Thoracic aorta (tissue), 2 donors: ENCODE data around the gene TRIM42. TPM values are rescaled to one million over a fixed set of nuclear protein-coding genes. Genes with fewer than 3 reads are reported as not detected.

Source experiments
- ATAC-seq: fragments of 150-250 bp; one replicate; pipeline ENCODE4 v1.8.0; 2017; ENCODE audit warnings: low read depth; ENCODE audit not compliant: insufficient number of reproducible peaks, low FRiP score
- DNase-seq: peaks from one replicate; pipeline ENCODE4 v3.0.0-alpha.2; 2020; ENCODE audit warnings: low spot score
- H3K27ac ChIP-seq, 2 donors: fragments of 200-600 bp; sonication (generic); 1 replicate in 1 of 2; 2 replicates in 1 of 2; pipeline ENCODE4 v1.5.1; 2016; ENCODE audit warnings: mild to moderate bottlenecking in 2 of 2, moderate library complexity in 2 of 2
- H3K27me3 ChIP-seq: fragments of 200-600 bp; sonication (generic); replicated peaks from 2 replicates; pipeline ENCODE4 v1.6.0; 2016; ENCODE audit warnings: mild to moderate bottlenecking; ENCODE audit not compliant: insufficient read depth
- H3K36me3 ChIP-seq: fragments of 200-600 bp; sonication (generic); one replicate; pipeline ENCODE4 v1.5.1; 2016
- H3K4me1 ChIP-seq, 2 donors: fragments of 200-600 bp; sonication (generic); 1 replicate in 1 of 2; 2 replicates in 1 of 2; pipeline versions ENCODE4 v1.5.1 to v1.6.0; 2016; ENCODE audit warnings: low read depth in 2 of 2, mild to moderate bottlenecking in 1 of 2; ENCODE audit not compliant: control insufficient read depth in 1 of 2
- H3K4me3 ChIP-seq: fragments of 200-600 bp; sonication (generic); 2 replicates; pipeline ENCODE4 v1.5.1; 2016; ENCODE audit warnings: mild to moderate bottlenecking
- H3K9me3 ChIP-seq: fragments of 200-600 bp; sonication (generic); 2 replicates; pipeline ENCODE4 v1.5.1; 2016
- total RNA-seq, 2 donors: library from RNA; depleted of rRNA; stranded (reverse); fragments of >200 nt; gene quantifications; one replicate each; pipeline versions ENCODE4 v1.1.0 to v1.2.3, GENCODE V29; 2016
- TF ChIP-seq, protein P1 (sequence below): fragments of 200-600 bp; sonication (generic); IDR thresholded peaks from one replicate; pipeline ENCODE4 v1.5.1; 2019; ENCODE audit warnings: antibody characterized with exemption

TRIM42 gene
- total RNA-seq, 2 donors from 2014 or later = not detected

DNA sequence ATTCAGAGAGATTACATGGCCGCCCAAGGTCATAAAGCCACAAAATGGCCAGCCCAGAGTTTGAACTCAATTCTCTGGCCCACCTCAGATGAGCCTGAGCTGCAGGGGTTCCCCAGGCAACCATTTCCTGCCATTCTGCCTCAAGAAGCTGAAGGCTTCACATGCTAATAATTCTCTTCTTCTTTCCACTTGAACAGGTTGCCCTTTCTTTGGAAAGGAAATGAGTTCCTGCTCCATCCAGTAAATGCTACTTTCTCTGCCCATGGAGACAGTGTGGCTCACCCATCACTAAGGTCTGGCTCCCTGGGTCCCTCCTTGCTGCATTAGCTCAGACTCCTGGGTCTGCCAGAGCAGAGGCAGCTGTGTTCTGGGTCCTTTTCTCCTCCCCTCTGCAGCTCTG is 48.2 kb downstream of the TRIM42 start:
- no peaks in the 10 kb centered on the region for H3K9me3 ChIP-seq
- no peak for ATAC-seq
- H3K27me3 ChIP-seq = no peaks in the 10 kb centered on the region
- no peaks in the 10 kb centered on the region for H3K4me1 ChIP-seq
- no peak overlapping the region for H3K27ac ChIP-seq
- TF ChIP-seq, protein P1, sequence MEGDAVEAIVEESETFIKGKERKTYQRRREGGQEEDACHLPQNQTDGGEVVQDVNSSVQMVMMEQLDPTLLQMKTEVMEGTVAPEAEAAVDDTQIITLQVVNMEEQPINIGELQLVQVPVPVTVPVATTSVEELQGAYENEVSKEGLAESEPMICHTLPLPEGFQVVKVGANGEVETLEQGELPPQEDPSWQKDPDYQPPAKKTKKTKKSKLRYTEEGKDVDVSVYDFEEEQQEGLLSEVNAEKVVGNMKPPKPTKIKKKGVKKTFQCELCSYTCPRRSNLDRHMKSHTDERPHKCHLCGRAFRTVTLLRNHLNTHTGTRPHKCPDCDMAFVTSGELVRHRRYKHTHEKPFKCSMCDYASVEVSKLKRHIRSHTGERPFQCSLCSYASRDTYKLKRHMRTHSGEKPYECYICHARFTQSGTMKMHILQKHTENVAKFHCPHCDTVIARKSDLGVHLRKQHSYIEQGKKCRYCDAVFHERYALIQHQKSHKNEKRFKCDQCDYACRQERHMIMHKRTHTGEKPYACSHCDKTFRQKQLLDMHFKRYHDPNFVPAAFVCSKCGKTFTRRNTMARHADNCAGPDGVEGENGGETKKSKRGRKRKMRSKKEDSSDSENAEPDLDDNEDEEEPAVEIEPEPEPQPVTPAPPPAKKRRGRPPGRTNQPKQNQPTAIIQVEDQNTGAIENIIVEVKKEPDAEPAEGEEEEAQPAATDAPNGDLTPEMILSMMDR = no peak
- no peak for DNase-seq
- no peak overlapping the region for H3K4me3 ChIP-seq
- no peaks in the 10 kb centered on the region for H3K36me3 ChIP-seq

DNA sequence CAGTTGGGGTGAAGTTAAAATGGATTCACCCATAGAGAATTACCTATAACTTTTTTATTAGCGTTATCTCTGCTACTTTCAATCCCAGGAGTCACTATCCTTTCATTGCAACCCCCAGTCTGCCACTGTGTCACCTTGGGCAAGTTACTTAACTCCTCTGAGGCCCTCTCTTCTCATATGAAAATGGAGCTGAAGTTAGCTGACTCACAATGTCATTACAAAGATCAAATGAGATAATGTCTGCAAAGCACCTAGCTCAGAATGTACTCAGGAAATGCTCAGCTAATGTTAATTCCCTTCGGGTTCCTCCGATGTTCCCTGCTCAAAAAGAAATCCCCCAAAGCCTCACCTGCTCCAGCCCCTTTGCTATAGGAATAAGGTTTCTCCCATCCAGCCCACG is 50.0 kb downstream of the TRIM42 start:
- Histone ChIP-seq H3K4me1 (no peaks in the 10 kb centered on the region), H3K4me3 (no peak overlapping the region), H3K27ac (no peak overlapping the region), H3K36me3 (no peaks in the 10 kb centered on the region), H3K9me3 (no peaks in the 10 kb centered on the region), H3K27me3 (no peaks in the 10 kb centered on the region)
- no peak for ATAC-seq
- no peak for DNase-seq
- TF ChIP-seq, protein P1 = no peak

DNA sequence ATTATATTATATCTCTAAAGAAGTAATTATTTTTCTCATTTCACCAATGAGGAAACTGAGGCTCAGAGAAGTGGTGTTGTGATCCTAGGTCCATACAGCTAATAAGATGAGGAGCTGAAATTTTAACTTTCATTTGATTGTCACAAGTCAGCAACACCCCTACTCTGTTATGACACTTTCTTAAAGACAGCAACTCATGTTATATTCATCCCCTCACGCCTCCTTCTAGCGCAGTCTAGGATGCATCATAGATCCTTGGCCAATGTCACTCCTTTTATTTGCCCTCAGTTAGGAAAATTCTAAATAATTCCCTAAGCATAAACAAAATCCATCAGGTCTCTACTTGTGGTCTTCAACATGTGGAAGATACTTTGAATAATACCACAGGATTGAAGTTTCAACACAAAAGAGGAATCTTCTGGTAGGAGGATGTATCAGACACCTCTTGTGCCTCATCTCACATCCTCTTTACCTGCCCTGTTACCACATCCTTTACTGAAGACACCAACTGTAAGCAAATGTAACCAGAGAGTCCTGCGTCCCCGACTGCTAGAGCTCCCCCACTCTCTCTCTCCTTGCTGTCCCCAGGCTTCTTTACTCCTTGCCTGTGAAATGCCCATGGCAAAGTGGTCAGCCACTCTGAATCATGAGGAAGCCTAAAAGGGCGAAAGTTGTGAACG is 53.7 kb downstream of the TRIM42 start:
- Histone ChIP-seq H3K27ac (no peak overlapping the region), H3K9me3 (no peaks in the 10 kb centered on the region), H3K36me3 (no peaks in the 10 kb centered on the region), H3K4me3 (no peak overlapping the region), H3K4me1 (no peaks in the 10 kb centered on the region), H3K27me3 (no peaks in the 10 kb centered on the region)
- TF ChIP-seq, protein P1 = no peak
- ATAC-seq (no peak), DNase-seq (no peak)

DNA sequence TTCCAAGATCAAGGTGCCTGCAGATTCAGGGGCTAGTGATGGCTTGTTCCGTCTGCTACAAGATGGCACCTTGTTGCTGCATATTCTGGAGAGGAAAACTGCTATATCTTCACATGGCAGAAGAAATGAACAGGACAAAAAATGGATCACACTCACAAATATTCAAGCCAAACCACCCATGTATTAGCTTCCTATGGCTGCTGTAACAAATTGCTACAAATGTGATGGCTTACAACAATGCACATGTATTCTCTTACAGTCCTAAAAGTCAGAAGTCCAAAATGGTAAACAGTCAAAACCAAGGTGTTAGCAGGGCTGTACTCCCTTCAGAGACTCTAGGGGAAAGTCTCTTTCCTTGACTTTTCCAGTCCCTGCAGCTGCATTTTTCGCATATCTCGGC is 55.8 kb downstream of the TRIM42 start:
- no peak overlapping the region for H3K4me3 ChIP-seq
- no peak for ATAC-seq
- DNase-seq = no peak
- no peaks in the 10 kb centered on the region for H3K4me1 ChIP-seq
- H3K27ac ChIP-seq = no peak overlapping the region
- H3K36me3 ChIP-seq = no peaks in the 10 kb centered on the region
- TF ChIP-seq, protein P1 = no peak
- H3K9me3 ChIP-seq = no peaks in the 10 kb centered on the region
- no peaks in the 10 kb centered on the region for H3K27me3 ChIP-seq

DNA sequence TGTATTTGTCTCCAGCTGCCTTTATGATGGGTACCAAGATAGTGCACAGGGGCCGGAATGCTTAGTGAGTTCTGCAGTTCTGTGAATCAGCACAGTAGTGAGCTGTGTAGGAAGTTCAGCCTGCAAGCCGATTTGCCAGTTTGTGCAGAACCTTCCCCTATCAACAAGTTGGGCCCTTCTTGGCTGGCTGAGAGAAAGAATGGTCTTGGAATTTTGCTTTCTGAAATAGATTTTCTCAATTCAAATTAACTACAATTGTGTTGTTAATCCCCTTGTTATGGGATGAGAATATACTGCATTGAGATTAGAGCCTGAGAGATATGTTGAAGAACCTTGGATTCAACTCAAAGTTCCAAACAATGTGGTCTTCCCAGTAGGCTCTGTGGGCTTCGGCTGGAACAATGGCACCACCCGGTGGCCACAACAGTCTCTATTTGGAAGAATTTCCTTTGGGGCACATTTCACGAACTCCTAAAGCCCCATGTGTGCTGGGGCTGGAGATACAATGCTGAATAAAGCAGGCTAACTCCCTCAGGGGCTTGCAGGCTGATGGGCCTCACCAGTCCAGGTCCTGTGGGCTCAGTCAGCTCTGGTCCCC is 59.1 kb downstream of the TRIM42 start:
- H3K36me3 ChIP-seq = no peaks in the 10 kb centered on the region
- DNase-seq (no peak), ATAC-seq (no peak)
- no peak overlapping the region for H3K4me3 ChIP-seq
- TF ChIP-seq, protein P1 = peak; percentile 19
- no peaks in the 10 kb centered on the region for H3K4me1 ChIP-seq
- no peaks in the 10 kb centered on the region for H3K27me3 ChIP-seq
- no peak overlapping the region for H3K27ac ChIP-seq
- H3K9me3 ChIP-seq = no peaks in the 10 kb centered on the region
